Mesendoderm (in vitro differentiated cells): ENCODE measurements around the gene FAIM2.

ENCODE experiments used
- DNase-seq: peaks from one replicate; pipeline ENCODE4 v3.0.0; 2013
- H2AK5ac ChIP-seq: 2 replicates; pipeline ENCODE4 v1.6.1; 2013; ENCODE audit warnings: low read length, inconsistent platforms
- H2BK120ac ChIP-seq: 2 replicates; pipeline ENCODE4 v1.6.1; 2013; ENCODE audit warnings: low read depth, mild to moderate bottlenecking, low read length, moderate library complexity, mixed read lengths
- H2BK15ac ChIP-seq: replicated peaks from 2 replicates; pipeline ENCODE4 v1.6.1; 2013; ENCODE audit warnings: low read depth, mild to moderate bottlenecking, moderate library complexity
- H2BK5ac ChIP-seq: 2 replicates; pipeline ENCODE4 v1.6.1; 2013; ENCODE audit warnings: low read length, inconsistent platforms
- H3K18ac ChIP-seq: 2 replicates; pipeline ENCODE4 v1.6.1; 2013; ENCODE audit warnings: mild to moderate bottlenecking, low read length, mixed read lengths
- H3K23ac ChIP-seq: one replicate; pipeline ENCODE4 v1.6.1; 2013; ENCODE audit warnings: low read length
- H3K27ac ChIP-seq: 2 replicates; pipeline ENCODE4 v1.5.1; 2013; ENCODE audit warnings: low read depth, mild to moderate bottlenecking, inconsistent platforms, low read length, moderate library complexity
- H3K27me3 ChIP-seq: 2 replicates; pipeline ENCODE4 v1.6.1; 2013; ENCODE audit warnings: low read length, control low read depth, mild to moderate bottlenecking, inconsistent platforms; ENCODE audit not compliant: insufficient read depth, poor library complexity
- H3K36me3 ChIP-seq: 2 replicates; pipeline ENCODE4 v1.6.1; 2013; ENCODE audit warnings: low read length, inconsistent platforms; ENCODE audit not compliant: control insufficient read depth, insufficient read depth
- H3K4ac ChIP-seq: one replicate; pipeline ENCODE4 v1.6.1; 2013; ENCODE audit warnings: low read depth, mild to moderate bottlenecking, low read length, moderate library complexity
- H3K4me1 ChIP-seq: 2 replicates; pipeline ENCODE4 v1.6.1; 2013; ENCODE audit warnings: low read depth, low read length, inconsistent platforms; ENCODE audit not compliant: control insufficient read depth
- H3K4me2 ChIP-seq: 2 replicates; pipeline ENCODE4 v1.6.1; 2013; ENCODE audit warnings: low read length
- H3K4me3 ChIP-seq: 2 replicates; pipeline ENCODE4 v1.5.1; 2013; ENCODE audit warnings: mild to moderate bottlenecking, low read length
- H3K56ac ChIP-seq: one replicate; pipeline ENCODE4 v1.6.1; 2013; ENCODE audit warnings: low read length
- H3K79me1 ChIP-seq: 2 replicates; pipeline ENCODE4 v1.6.1; 2013; ENCODE audit warnings: low read length, inconsistent platforms
- H3K79me2 ChIP-seq: 2 replicates; pipeline ENCODE4 v1.6.1; 2013; ENCODE audit warnings: mild to moderate bottlenecking, low read length; ENCODE audit not compliant: control insufficient read depth, insufficient read depth
- H3K9ac ChIP-seq: 2 replicates; pipeline ENCODE4 v1.6.1; 2013; ENCODE audit warnings: low read length, inconsistent platforms
- H4K5ac ChIP-seq: one replicate; pipeline ENCODE4 v1.6.1; 2013; ENCODE audit warnings: low read length
- H4K8ac ChIP-seq: one replicate; pipeline ENCODE4 v1.6.1; 2013; ENCODE audit warnings: low read depth, mild to moderate bottlenecking, control low read depth, low read length, moderate library complexity
- WGBS: extraction: QIAGEN DNeasy Blood & Tissue Kit; methylation state at CpG from one replicate; pipeline ENCODE4 v1.1.7; 2013; ENCODE audit warnings: low lambda C conversion rate, missing lambda C conversion rate; ENCODE audit not compliant: insufficient coverage; ENCODE audit errors: extremely low coverage; 5-methylcytosine and 5-hydroxymethylcytosine counted together

The FAIM2 gene

DNA sequence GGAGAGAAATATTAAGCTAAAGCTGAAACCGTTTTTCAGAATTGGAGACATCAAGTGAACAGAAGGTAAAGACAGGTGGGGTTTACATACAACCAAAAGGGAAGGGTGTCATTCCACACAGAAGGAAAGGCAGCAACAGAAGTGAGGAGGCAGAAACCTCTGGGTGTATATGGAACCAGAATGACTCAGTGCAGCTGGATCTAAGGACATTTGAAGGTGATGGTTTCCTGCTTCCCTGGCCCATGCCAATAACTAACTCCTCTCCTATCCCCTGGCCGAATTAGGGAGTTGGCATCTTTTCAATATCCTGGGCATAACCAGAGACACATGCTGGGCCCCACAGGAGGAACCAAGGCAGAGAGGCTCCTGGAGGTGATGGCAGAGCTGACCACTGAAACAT is 83.9 kb downstream of the FAIM2 start:
- Histone ChIP-seq H2AK5ac (no peak overlapping the region), H3K4me3 (no peak overlapping the region), H4K8ac (no peak overlapping the region), H3K23ac (no peak overlapping the region), H3K9ac (no peak overlapping the region), H2BK5ac (no peak overlapping the region), H3K79me1 (peaks cover 16% of the 10 kb centered on the region), H3K4me1 (peaks cover 2% of the 10 kb centered on the region), H3K4me2 (no peak overlapping the region), H2BK120ac (no peak overlapping the region), H3K79me2 (peaks cover 9% of the 10 kb centered on the region), H3K18ac (no peak overlapping the region), H3K56ac (no peak overlapping the region), H4K5ac (no peak overlapping the region), H3K36me3 (no peaks in the 10 kb centered on the region), H2BK15ac (no peak overlapping the region), H3K4ac (no peak overlapping the region), H3K27ac (no peak overlapping the region), H3K27me3 (no peaks in the 10 kb centered on the region)
- no CpG with 5 or more reads among the region's 2 CpGs for WGBS
- no peak for DNase-seq

DNA sequence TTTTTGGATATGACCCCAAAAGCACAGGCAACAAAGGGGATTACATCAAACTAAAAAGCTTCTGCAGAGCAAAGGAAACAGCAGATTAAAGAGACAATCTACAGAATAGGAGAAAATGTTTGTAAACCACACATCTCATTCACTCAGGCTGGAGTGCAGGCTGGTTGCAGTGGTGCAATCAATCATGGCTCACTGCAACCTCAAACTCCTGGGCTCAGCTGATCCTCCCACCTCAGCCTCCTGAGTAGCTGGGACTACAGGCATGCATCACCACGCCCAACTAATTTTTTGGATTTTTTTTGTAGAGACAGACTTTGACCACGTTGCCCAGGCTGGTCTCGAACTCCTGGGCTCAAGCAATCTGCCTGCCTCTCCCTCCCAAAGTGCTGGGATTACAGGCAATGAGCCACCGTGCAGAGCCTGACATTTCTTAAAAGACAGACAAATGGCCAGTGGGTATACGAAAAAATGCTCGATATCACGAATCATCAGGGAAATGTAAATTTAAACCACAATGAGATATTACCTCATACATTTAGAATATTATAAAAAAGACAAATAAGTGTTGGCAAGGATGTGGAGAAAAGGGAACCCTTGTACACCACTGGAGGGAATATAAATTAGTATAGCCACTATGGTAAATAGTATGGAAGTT is 85.3 kb downstream of the FAIM2 start:
- Histone ChIP-seq H3K23ac (no peak overlapping the region), H3K4ac (no peak overlapping the region), H3K56ac (no peak overlapping the region), H4K8ac (no peak overlapping the region), H3K4me3 (no peak overlapping the region), H3K79me1 (peaks cover 8% of the 10 kb centered on the region), H4K5ac (no peak overlapping the region), H3K27ac (no peak overlapping the region), H2BK5ac (no peak overlapping the region), H3K9ac (no peak overlapping the region), H3K79me2 (peaks cover 3% of the 10 kb centered on the region), H3K27me3 (no peaks in the 10 kb centered on the region), H2AK5ac (no peak overlapping the region), H3K18ac (no peak overlapping the region), H3K36me3 (no peaks in the 10 kb centered on the region), H2BK120ac (no peak overlapping the region), H3K4me1 (peaks cover 2% of the 10 kb centered on the region), H2BK15ac (no peak overlapping the region), H3K4me2 (no peak overlapping the region)
- no CpG with 5 or more reads among the region's 7 CpGs for WGBS
- no peak for DNase-seq
